HEK293 (cell line): ENCODE measurements around the gene NOL9.

Source experiments
- CTCF ChIA-PET: fragments of 350-600 bp; formaldehyde crosslinking; extraction: SDS; loops from one replicate; lab custom pipeline; 2021; ENCODE audit warnings: antibody characterized with exemption; lab: Yijun Ruan, JAX
- POLR2A ChIA-PET: fragments of 300-600 bp; formaldehyde crosslinking; extraction: SDS; loops from one replicate; lab custom pipeline; 2020; ENCODE audit warnings: antibody characterized with exemption, inconsistent platforms; lab: Yijun Ruan, JAX
- H3K27ac ChIP-seq: fragments of 200-500 bp; sonication (Bioruptor generic); 2 replicates; pipeline ENCODE4 v1.5.1; 2014; ENCODE audit warnings: low read depth, low read length, control low read depth, inconsistent platforms; ENCODE audit errors: extremely low read depth
- H3K36me3 ChIP-seq, 2 experiments: fragments of 200-500 bp in 1 of 2; sonication (Bioruptor generic) in 1 of 2; 1 replicate in 1 of 2; 2 replicates in 1 of 2; pipeline ENCODE4 v1.5.1; 2014 to 2017; ENCODE audit warnings: inconsistent platforms in 2 of 2, low read length in 2 of 2; ENCODE audit not compliant: control insufficient read depth in 2 of 2, insufficient read depth in 1 of 2
- H3K4me1 ChIP-seq: fragments of 200-500 bp; sonication (Bioruptor generic); 2 replicates; pipeline ENCODE4 v1.5.1; 2014; ENCODE audit warnings: mild to moderate bottlenecking, low read length, inconsistent platforms; ENCODE audit not compliant: control insufficient read depth, insufficient read depth
- H3K4me3 ChIP-seq: 2 replicates; pipeline ENCODE4 v1.5.1; 2011; ENCODE audit warnings: low read depth, mild to moderate bottlenecking, control low read depth, low read length, moderate library complexity
- H3K9me3 ChIP-seq: fragments of 200-500 bp; sonication (Bioruptor generic); 2 replicates; pipeline ENCODE4 v1.5.1; 2014; ENCODE audit warnings: low read depth, low read length, inconsistent platforms; ENCODE audit not compliant: control insufficient read depth, insufficient read depth
- FEZF1 ChIP-seq: fragments of 450-650 bp; formaldehyde crosslinking; IDR thresholded peaks from 2 replicates; pipeline ENCODE4 v1.5.1; 2016; ENCODE audit warnings: missing biosample characterization, missing genetic modification characterization
- MEIS1 ChIP-seq: sonication (generic); formaldehyde crosslinking; IDR thresholded peaks from 2 replicates; pipeline ENCODE4 v1.8.1; 2022; ENCODE audit warnings: missing genetic modification reagents, mild to moderate bottlenecking, borderline replicate concordance
- TSHZ1 ChIP-seq: fragments of 450-650 bp; formaldehyde crosslinking; IDR thresholded peaks from 2 replicates; pipeline ENCODE4 v1.5.1; 2016; ENCODE audit warnings: missing biosample characterization, missing genetic modification characterization, borderline replicate concordance
- ZBTB1 ChIP-seq: fragments of 450-650 bp; formaldehyde crosslinking; IDR thresholded peaks from 2 replicates; pipeline ENCODE4 v1.5.1; 2016; ENCODE audit warnings: missing biosample characterization, missing genetic modification characterization
- ZBTB17 ChIP-seq: fragments of 450-650 bp; formaldehyde crosslinking; IDR thresholded peaks from 2 replicates; pipeline ENCODE4 v1.5.1; 2016; ENCODE audit warnings: missing biosample characterization, missing genetic modification characterization
- ZBTB21 ChIP-seq: fragments of 450-650 bp; formaldehyde crosslinking; IDR thresholded peaks from 2 replicates; pipeline ENCODE4 v1.5.1; 2017; ENCODE audit warnings: missing biosample characterization, missing genetic modification characterization
- ZBTB44 ChIP-seq: fragments of 450-650 bp; IDR thresholded peaks from 2 replicates; pipeline ENCODE4 v1.5.1; 2018; ENCODE audit warnings: missing biosample characterization, mild to moderate bottlenecking, missing genetic modification characterization
- ZBTB48 ChIP-seq: fragments of 450-650 bp; formaldehyde crosslinking; IDR thresholded peaks from 2 replicates; pipeline ENCODE4 v1.5.1; 2016; ENCODE audit warnings: missing biosample characterization, missing genetic modification characterization
- ZEB2 ChIP-seq: fragments of 450-650 bp; formaldehyde crosslinking; IDR thresholded peaks from 2 replicates; pipeline ENCODE4 v1.5.1; 2016; ENCODE audit warnings: missing biosample characterization, missing genetic modification characterization
- ZNF140 ChIP-seq: fragments of 450-650 bp; formaldehyde crosslinking; IDR thresholded peaks from 2 replicates; pipeline ENCODE4 v1.5.1; 2016; ENCODE audit warnings: missing biosample characterization, missing genetic modification characterization
- ZNF223 ChIP-seq: fragments of 450-650 bp; formaldehyde crosslinking; IDR thresholded peaks from 2 replicates; pipeline ENCODE4 v1.5.1; 2016; ENCODE audit warnings: missing biosample characterization, missing genetic modification characterization
- ZNF292 ChIP-seq: fragments of 450-650 bp; formaldehyde crosslinking; IDR thresholded peaks from 2 replicates; pipeline ENCODE4 v1.5.1; 2016; ENCODE audit warnings: low read depth, missing biosample characterization, missing genetic modification characterization, borderline replicate concordance
- ZNF341 ChIP-seq: fragments of 450-650 bp; formaldehyde crosslinking; IDR thresholded peaks from 2 replicates; pipeline ENCODE4; 2016; ENCODE audit warnings: low read depth, missing biosample characterization, missing genetic modification characterization
- ZNF530 ChIP-seq: fragments of 450-650 bp; formaldehyde crosslinking; IDR thresholded peaks from 2 replicates; pipeline ENCODE4 v1.5.1; 2016; ENCODE audit warnings: low read depth, missing biosample characterization, missing genetic modification characterization
- ZNF645 ChIP-seq: fragments of 450-650 bp; formaldehyde crosslinking; IDR thresholded peaks from 2 replicates; pipeline ENCODE4; 2016; ENCODE audit warnings: missing biosample characterization, missing genetic modification characterization
- ZNF664 ChIP-seq: fragments of 450-650 bp; formaldehyde crosslinking; IDR thresholded peaks from 2 replicates; pipeline ENCODE4 v1.5.1; 2016; ENCODE audit warnings: missing biosample characterization, missing genetic modification characterization
- ZNF670 ChIP-seq: fragments of 450-650 bp; formaldehyde crosslinking; IDR thresholded peaks from 2 replicates; pipeline ENCODE4 v1.5.1; 2016; ENCODE audit warnings: missing biosample characterization, missing genetic modification characterization, low read depth
- ZSCAN18 ChIP-seq: fragments of 450-650 bp; formaldehyde crosslinking; IDR thresholded peaks from 2 replicates; pipeline ENCODE4 v1.5.1; 2016; ENCODE audit warnings: missing biosample characterization, missing genetic modification characterization
- ZSCAN30 ChIP-seq: fragments of 450-650 bp; IDR thresholded peaks from 2 replicates; pipeline ENCODE4 v1.5.1; 2018; ENCODE audit warnings: missing biosample characterization, mild to moderate bottlenecking, missing genetic modification characterization, moderate library complexity

NOL9 gene

GRCh38 chr1:6489799-6490180 is 64.5 kb downstream of the NOL9 start (continued):
- peak; percentile 64; the same call in 1 of the 2 replicates for TF ChIP-seq ZSCAN30
- peak; percentile 55; the same call in 1 of the 2 replicates for TF ChIP-seq ZBTB48 (tag by site-specific recombination)

GRCh38 chr1:6489383-6489765 is 64.9 kb downstream of the NOL9 start:
- POLR2A ChIA-PET: interaction anchor here (2.0 kb wide), 1 partner anchor 15 kb away, joined by 4 read pairs; no protein-coding TSS in a partner anchor

More at GRCh38 chr1:6489383-6489765, 64.9 kb downstream of the NOL9 start:
- H3K4me1 ChIP-seq: no peaks in the 10 kb centered on the region
- CTCF ChIA-PET: interaction anchor here (0.6 to 3.6 kb wide), 16 partner anchors 9 to 307 kb away, joined by 3 to 40 read pairs (median 5); no protein-coding TSS in a partner anchor
- H3K36me3 ChIP-seq: no peaks in the 10 kb centered on the region
- TF ChIP-seq ZNF292: no peak
- no peak for TF ChIP-seq ZEB2 (tag by site-specific recombination)
- TF ChIP-seq MEIS1 (CRISPR knock-in tag): no peak
- no peak for TF ChIP-seq ZNF664 (tag by site-specific recombination)
- TF ChIP-seq ZBTB17 (tag by site-specific recombination): no peak
- no peak for TF ChIP-seq ZBTB21 (tag by site-specific recombination)
- no peak for TF ChIP-seq FEZF1 (tag by site-specific recombination)
- TF ChIP-seq ZNF670 (tag by site-specific recombination): no peak
- TF ChIP-seq ZNF645: no peak
- TF ChIP-seq ZBTB44 (tag by site-specific recombination): no peak
- TF ChIP-seq ZNF341 (tag by site-specific recombination): no peak
- TF ChIP-seq ZNF530: no peak
- TF ChIP-seq ZNF140 (tag by site-specific recombination): no peak
- TF ChIP-seq ZNF223: no peak
- TF ChIP-seq ZSCAN18 (tag by site-specific recombination): no peak
- TF ChIP-seq ZBTB1: no peak
- no peak for TF ChIP-seq TSHZ1 (tag by site-specific recombination)
- TF ChIP-seq, all 188 proteins: peak for 0
- Histone ChIP-seq H3K4me3 (no peak overlapping the region), H3K9me3 (no peaks in the 10 kb centered on the region), H3K27ac (no peak overlapping the region)
